ENCODE results near the gene NHLRC4. TPM values are rescaled to one million over a fixed set of nuclear protein-coding genes. Genes with fewer than 3 reads are reported as not detected.

Gene NHLRC4
- total RNA-seq, 2 donors from 2014 or later = 2.0 to 3.2 TPM

DNA sequence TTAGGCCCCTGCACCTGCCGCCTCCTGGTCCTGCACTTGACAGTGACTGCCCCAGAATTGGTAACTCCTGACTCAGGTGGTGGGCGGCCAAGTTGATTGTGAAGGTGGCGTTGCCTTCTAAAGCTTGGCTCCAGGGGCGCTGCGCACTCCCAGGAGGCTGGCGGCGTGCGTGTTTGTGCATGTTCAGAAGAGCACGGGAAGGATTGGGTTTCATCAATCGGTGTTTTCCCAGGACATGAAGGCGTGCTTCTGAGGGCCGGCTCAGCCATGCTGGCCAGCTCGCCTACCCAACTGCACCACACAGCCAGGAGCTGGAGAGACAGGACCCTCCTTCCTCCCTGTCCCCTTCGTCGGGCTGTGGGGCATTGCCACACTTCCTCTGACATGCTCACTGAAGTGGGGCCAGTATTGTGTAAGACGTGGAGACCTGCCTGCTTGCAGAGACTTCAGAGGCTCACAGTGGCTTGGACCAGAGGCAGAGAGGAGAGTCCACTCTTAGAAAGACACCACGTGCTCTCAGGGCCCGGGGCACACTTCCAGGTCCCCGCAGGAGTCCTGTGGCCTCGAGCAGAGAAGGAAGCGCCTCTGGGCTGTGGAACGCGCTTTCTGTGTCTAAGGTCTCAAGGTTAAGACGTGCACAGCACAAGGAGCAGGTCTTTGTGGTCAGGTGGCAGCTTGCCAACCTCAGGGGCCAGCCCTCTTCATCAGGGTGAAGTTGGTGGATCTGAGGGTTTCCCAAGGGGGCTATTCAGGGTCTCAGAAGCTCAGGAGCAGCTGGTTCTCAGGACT, 25.9 kb downstream of the NHLRC4 start:
- no peak overlapping the region for H3K4me3 ChIP-seq
- H3K4me1 ChIP-seq (ENCODE audit: control insufficient read depth in 1 of 2, low read depth in 2 of 2) = peaks cover 17 to 32% of the 10 kb centered on the region in 2 donors
- H3K9me3 ChIP-seq = no peaks in the 10 kb centered on the region
- ATAC-seq (ENCODE audit: insufficient number of reproducible peaks, low FRiP score, low read depth) = no peak
- no peak overlapping the region for H3K27ac ChIP-seq
- DNase-seq (ENCODE audit: low spot score) = no peak
- no peaks in the 10 kb centered on the region for H3K27me3 ChIP-seq (replicated peaks; ENCODE audit: insufficient read depth)
- peaks cover 2% of the 10 kb centered on the region for H3K36me3 ChIP-seq
- TF ChIP-seq CTCF (IDR thresholded peaks at IDR 0.05) = no peak

DNA sequence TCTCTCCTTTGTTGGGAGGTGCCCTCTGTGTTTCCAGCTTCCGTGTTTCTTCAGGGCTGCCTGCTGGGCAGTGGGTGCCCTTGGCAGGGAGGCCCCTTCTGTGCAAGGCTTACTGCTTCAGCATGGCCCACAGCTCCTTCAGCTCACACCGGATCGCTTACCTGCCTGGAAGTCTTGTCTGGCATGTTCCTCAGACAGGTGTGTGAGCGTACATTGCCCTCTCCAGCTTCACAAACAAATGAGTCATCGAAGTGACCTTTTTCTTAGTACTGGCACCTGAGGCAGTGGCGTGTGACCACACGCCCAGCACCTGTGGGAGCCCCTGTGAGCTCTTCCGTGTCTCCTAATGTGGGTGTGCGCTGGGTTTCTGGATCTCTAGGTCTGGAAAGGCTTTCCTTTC, 26.6 kb downstream of the NHLRC4 start:
- TF ChIP-seq CTCF (IDR thresholded peaks at IDR 0.05) = no peak
- H3K36me3 ChIP-seq = peaks cover 2% of the 10 kb centered on the region
- H3K4me1 ChIP-seq (ENCODE audit: control insufficient read depth in 1 of 2, low read depth in 2 of 2) = peaks cover 10 to 25% of the 10 kb centered on the region in 2 donors
- DNase-seq (ENCODE audit: low spot score) = no peak
- no peak overlapping the region for H3K27ac ChIP-seq
- H3K4me3 ChIP-seq = no peak overlapping the region
- ATAC-seq (ENCODE audit: insufficient number of reproducible peaks, low FRiP score, low read depth) = no peak
- no peaks in the 10 kb centered on the region for H3K9me3 ChIP-seq
- H3K27me3 ChIP-seq (replicated peaks; ENCODE audit: insufficient read depth) = no peaks in the 10 kb centered on the region

- Histone ChIP-seq H3K4me1 (ENCODE audit: control insufficient read depth in 1 of 2, low read depth in 2 of 2) (peaks cover 10 to 24% of the 10 kb centered on the region in 2 donors), H3K27ac (no peak overlapping the region), H3K36me3 (peaks cover 2% of the 10 kb centered on the region), H3K4me3 (no peak overlapping the region), H3K9me3 (no peaks in the 10 kb centered on the region), H3K27me3 (replicated peaks; ENCODE audit: insufficient read depth) (no peaks in the 10 kb centered on the region)
- no peak for TF ChIP-seq CTCF (IDR thresholded peaks at IDR 0.05)
- no peak for ATAC-seq (ENCODE audit: insufficient number of reproducible peaks, low FRiP score, low read depth)
- no peak for DNase-seq (ENCODE audit: low spot score)
These were observed 27.0 kb downstream of the NHLRC4 start for GRCh38 chr16:593807-594206.

DNA sequence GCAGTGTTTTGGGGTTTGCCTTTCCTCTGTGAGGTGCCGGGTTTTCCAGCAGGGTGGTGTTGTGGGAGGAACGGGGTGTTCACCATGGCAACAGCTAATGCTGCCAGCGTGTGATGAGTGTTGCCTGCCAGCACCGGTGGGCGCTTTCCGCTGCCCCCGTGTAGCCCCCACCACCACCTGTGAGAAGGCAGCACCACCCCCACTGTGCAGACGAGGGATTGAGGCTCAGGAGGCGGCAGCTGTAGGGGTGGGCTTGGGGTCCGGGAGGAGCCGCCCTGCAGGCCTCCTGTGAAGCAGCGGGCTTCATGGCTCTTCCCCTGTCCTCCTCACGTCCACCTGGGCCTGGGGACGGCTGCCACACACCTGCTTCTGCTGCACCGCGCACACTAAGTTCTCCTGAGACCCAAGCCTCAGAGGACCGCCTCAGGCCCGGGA, 28.3 kb downstream of the NHLRC4 start:
- no peak for ATAC-seq (ENCODE audit: insufficient number of reproducible peaks, low FRiP score, low read depth)
- peaks cover 10 to 24% of the 10 kb centered on the region in 2 donors for H3K4me1 ChIP-seq (ENCODE audit: control insufficient read depth in 1 of 2, low read depth in 2 of 2)
- peaks cover 2% of the 10 kb centered on the region for H3K36me3 ChIP-seq
- no peak for TF ChIP-seq CTCF (IDR thresholded peaks at IDR 0.05)
- no peak for DNase-seq (ENCODE audit: low spot score)
- H3K4me3 ChIP-seq = no peak overlapping the region
- H3K9me3 ChIP-seq = no peaks in the 10 kb centered on the region
- H3K27ac ChIP-seq = no peak overlapping the region
- no peaks in the 10 kb centered on the region for H3K27me3 ChIP-seq (replicated peaks; ENCODE audit: insufficient read depth)

GRCh38 chr16:595942-596735, 29.3 kb downstream of the NHLRC4 start:
- TF ChIP-seq CTCF (IDR thresholded peaks at IDR 0.05) = no peak
- no peak overlapping the region for H3K4me3 ChIP-seq
- no peaks in the 10 kb centered on the region for H3K27me3 ChIP-seq (replicated peaks; ENCODE audit: insufficient read depth)
- no peak overlapping the region for H3K27ac ChIP-seq
- DNase-seq (ENCODE audit: low spot score) (no peak), ATAC-seq (ENCODE audit: insufficient number of reproducible peaks, low FRiP score, low read depth) (no peak)
- H3K36me3 ChIP-seq = peaks cover 2% of the 10 kb centered on the region
- H3K4me1 ChIP-seq (ENCODE audit: control insufficient read depth in 1 of 2, low read depth in 2 of 2) = peaks cover 4 to 17% of the 10 kb centered on the region in 2 donors
- no peaks in the 10 kb centered on the region for H3K9me3 ChIP-seq

Data from thoracic aorta (tissue), 2 donors.